Measurements from ENCODE around the gene LENG1.

DNA sequence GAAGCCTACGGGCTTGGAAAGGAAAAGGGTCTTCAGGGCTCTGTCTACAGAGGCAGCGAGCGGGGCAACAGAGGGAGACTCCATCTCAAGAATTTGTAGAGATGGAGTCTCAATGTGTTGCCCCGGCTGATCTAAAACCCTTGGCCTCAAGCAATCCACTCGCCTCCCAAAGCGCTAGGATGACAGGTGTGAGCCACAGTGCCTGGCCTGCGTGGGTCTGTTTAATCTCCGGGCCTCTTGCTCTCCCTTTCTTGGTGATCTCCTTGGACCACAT lies 49.2 kb upstream of the LENG1 start:
- TF ChIP-seq, protein P1, sequence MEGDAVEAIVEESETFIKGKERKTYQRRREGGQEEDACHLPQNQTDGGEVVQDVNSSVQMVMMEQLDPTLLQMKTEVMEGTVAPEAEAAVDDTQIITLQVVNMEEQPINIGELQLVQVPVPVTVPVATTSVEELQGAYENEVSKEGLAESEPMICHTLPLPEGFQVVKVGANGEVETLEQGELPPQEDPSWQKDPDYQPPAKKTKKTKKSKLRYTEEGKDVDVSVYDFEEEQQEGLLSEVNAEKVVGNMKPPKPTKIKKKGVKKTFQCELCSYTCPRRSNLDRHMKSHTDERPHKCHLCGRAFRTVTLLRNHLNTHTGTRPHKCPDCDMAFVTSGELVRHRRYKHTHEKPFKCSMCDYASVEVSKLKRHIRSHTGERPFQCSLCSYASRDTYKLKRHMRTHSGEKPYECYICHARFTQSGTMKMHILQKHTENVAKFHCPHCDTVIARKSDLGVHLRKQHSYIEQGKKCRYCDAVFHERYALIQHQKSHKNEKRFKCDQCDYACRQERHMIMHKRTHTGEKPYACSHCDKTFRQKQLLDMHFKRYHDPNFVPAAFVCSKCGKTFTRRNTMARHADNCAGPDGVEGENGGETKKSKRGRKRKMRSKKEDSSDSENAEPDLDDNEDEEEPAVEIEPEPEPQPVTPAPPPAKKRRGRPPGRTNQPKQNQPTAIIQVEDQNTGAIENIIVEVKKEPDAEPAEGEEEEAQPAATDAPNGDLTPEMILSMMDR (IDR thresholded peaks at IDR 0.05) = no peak
- TF ChIP-seq POLR2A (IDR thresholded peaks at IDR 0.05) = no peak
